ENCODE data around the gene RXFP1.

DNA sequence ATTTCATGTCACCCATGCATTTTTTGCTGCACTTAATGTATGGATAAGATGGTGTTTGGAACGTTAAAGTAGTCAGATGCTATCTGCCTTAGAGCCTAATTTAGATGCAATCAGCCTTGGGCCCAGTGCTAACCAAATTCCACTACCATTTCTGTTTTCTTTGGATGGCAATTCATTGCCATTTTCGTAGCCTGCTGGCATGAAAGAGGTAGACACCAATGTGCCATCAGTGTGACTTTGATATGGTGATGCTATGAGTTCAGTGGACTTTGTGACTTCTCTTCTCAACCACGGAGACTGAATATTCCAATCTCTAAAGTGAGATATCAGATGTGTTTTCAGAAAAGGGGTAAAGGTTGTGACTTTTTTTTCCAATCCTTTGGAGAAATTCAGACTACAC is 152.0 kb downstream of the RXFP1 start:
- TF ChIP-seq, protein P1, sequence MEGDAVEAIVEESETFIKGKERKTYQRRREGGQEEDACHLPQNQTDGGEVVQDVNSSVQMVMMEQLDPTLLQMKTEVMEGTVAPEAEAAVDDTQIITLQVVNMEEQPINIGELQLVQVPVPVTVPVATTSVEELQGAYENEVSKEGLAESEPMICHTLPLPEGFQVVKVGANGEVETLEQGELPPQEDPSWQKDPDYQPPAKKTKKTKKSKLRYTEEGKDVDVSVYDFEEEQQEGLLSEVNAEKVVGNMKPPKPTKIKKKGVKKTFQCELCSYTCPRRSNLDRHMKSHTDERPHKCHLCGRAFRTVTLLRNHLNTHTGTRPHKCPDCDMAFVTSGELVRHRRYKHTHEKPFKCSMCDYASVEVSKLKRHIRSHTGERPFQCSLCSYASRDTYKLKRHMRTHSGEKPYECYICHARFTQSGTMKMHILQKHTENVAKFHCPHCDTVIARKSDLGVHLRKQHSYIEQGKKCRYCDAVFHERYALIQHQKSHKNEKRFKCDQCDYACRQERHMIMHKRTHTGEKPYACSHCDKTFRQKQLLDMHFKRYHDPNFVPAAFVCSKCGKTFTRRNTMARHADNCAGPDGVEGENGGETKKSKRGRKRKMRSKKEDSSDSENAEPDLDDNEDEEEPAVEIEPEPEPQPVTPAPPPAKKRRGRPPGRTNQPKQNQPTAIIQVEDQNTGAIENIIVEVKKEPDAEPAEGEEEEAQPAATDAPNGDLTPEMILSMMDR (IDR thresholded peaks at IDR 0.05), result no peak
- TF ChIP-seq EP300 (IDR thresholded peaks at IDR 0.05), result no peak
- no peak for TF ChIP-seq POLR2A (IDR thresholded peaks at IDR 0.05)
- TF ChIP-seq POLR2AphosphoS5 (IDR thresholded peaks at IDR 0.05), result no peak

Data from stomach (tissue), 4 donors.